ENCODE data around the gene WDR77.

Gene WDR77

DNA sequence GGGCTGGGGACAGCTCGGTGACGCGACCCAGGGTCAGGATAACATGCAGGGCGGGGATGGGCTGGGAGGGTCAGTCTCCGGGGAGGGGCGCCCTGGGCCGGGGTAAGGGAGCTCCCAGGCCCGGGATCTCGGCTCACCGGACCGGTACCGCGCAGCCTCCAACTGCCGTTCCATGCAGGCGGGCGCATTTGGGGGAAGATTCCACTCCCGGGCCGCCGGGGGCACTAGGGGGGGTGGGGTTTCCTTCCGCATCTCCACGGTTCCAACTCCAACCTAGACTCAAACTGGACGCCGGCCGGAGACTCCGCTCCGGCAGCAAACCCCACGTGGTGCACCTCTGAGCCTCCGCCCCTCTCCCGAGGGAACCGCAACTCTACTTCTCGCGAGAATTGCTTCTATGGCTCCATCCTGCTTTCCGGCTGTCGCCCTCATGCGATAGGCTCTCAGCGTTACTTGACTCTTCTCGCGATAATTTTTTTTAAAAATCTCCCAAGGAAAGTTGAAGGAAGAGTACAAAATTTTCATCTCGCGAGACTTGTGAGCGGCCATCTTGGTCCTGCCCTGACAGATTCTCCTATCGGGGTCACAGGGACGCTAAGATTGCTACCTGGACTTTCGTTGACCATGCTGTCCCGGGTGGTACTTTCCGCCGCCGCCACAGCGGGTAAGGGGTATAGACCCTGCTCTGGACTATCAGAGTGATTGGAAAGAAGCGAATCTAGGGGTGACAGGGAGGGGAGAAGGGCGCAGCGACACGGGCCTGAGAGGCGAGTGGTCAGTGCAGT lies at the start of gene WDR77, which contains the start of gene ATP5PB:
TSS of gene WDR77 (minus strand) at position 339 of the 785 bp plus-strand sequence. CDS start at position 252, 87 bp downstream.
TSS of gene ATP5PB (plus strand) at position 547 of the 785 bp plus-strand sequence. CDS start at position 625, 78 bp downstream.
- TF ChIP-seq GATA1 (IDR thresholded peaks at IDR 0.05; ENCODE audit: low read depth, low read length) (no peak), POLR2A (IDR thresholded peaks at IDR 0.05; ENCODE audit: low read length) (peak; percentile 81)
- DNase-seq, result peak; percentile 98 to 99

DNA sequence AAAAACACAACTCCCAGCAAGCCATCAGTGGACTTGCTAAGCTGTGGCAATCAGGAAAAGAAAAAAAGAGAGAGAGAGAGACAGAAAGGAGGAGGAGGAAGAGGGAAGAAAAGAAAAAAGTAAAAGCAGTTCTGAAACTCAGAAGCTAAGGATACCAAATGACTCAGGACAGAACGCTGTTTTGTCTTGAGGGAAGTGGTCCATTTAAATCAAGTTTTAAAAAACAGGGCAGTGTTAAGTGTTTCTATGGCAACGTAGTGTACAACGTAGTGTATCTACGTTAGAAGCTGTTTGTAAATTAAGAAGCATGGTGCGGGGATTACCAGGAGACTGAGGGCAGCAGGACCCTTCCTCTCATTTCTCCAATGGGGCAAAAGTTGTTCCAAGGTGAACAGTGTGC lies 48.5 kb upstream of the WDR77 start:
- no peak for DNase-seq
- TF ChIP-seq POLR2A (IDR thresholded peaks at IDR 0.05; ENCODE audit: low read length) (no peak), GATA1 (IDR thresholded peaks at IDR 0.05; ENCODE audit: low read depth, low read length) (no peak)

DNA sequence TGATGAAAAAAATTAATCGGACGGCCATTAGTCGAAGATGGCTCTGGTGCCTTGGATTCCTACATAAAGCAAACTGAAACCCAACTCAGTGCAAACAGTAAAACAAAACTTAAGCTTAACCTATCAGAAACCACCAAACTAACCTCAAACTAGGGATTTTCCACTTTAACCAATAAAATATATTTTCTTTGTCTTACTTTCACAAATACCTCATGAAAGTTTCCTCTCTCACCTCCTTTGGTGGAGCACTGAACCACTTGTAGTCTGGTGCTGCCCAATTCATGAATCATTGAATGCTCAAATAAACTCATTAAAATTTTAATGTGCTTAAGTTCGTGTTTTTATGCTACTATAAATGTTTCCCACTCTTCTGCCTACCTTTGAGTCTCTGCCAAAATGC lies 47.3 kb upstream of the WDR77 start:
- TF ChIP-seq GATA1 (IDR thresholded peaks at IDR 0.05; ENCODE audit: low read depth, low read length) (no peak), POLR2A (IDR thresholded peaks at IDR 0.05; ENCODE audit: low read length) (no peak)

DNA sequence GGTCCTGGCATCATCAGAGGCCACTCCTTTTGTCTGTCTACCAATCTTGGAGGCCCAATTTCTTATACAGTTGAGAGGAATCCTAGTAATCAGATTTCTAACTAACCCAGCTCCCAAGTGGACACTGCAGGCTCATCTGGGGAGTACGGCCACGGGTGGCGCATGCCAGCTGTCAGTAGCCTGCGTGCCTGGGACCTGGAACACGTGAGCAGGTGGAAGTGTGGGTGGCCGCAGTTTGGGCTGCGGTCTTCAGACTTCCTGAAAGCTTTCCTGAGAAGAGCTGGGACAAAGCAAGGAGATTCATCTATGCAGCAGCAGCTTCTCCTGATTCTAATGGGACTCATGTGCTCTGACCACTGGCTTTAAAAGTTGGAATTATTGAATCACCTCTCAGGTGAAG lies 42.0 kb upstream of the WDR77 start:
- TF ChIP-seq POLR2A (IDR thresholded peaks at IDR 0.05; ENCODE audit: low read length), result no peak
- no peak for TF ChIP-seq GATA1 (IDR thresholded peaks at IDR 0.05; ENCODE audit: low read depth, low read length)
- no peak for DNase-seq

More for the DNA sequence above, 47.3 kb upstream of the WDR77 start:
- DNase-seq, result no peak

DNA sequence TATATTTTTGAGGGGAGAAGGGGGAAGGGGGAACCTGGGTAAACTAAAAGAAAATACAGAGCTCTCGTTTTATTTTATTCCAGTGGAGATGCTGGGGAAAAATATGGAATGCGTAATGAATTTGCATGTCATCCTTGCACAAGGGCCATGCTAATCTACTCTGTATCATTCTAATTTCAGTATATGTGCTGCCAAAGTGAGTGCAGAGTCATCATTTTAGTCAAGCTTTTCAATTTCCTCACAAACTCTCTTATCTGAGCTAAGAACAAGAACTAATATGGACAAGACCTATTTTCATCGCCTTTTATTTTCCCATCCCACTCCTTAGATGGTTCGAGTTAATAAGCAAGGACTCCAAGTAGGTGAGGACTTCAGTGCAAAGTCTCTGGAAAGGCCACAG lies 41.2 kb upstream of the WDR77 start:
- TF ChIP-seq POLR2A (IDR thresholded peaks at IDR 0.05; ENCODE audit: low read length), result no peak
- no peak for DNase-seq

DNA sequence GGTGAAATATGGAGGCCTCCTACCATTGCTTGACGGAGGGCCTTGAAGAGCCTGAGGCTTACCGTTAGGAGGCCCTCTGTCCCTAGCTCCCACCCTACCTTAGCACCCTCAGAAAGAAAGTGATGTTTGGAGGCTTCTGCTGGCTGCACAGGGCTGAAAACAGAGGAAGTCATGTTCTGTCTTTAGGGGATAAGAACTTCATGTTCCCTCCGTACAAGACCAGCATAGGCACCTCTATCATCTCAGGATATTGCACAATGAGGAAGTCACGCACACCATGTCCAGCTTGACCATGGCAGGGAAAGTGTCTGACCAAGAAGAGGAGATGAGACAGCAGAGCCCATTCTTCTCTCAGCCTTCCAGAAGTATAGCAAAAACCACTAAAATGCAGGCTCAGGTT lies 40.5 kb upstream of the WDR77 start:
- DNase-seq, result no peak
- no peak for TF ChIP-seq GATA1 (IDR thresholded peaks at IDR 0.05; ENCODE audit: low read depth, low read length)
- TF ChIP-seq POLR2A (IDR thresholded peaks at IDR 0.05; ENCODE audit: low read length), result no peak

DNA sequence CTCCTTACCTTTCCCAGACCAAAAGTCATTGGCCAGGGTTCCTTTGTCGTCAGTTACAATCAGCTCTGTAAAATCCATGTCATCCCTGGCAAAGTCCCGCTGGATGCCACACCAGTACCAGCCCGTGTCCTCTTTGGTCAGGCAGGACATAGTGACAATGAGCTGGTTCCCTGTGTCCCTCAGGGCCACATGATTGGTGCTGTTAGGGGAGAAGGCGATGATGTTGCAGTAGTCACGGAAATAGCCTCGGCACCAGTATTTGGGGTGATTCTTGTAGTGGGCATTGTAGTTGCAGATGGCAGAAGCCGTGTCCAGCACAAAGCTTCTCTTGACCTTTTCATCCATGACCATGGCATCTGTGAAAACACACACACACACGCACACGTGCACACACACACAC lies 39.6 kb upstream of the WDR77 start:
- TF ChIP-seq GATA1 (IDR thresholded peaks at IDR 0.05; ENCODE audit: low read depth, low read length) (no peak), POLR2A (IDR thresholded peaks at IDR 0.05; ENCODE audit: low read length) (no peak)
- no peak for DNase-seq

DNA sequence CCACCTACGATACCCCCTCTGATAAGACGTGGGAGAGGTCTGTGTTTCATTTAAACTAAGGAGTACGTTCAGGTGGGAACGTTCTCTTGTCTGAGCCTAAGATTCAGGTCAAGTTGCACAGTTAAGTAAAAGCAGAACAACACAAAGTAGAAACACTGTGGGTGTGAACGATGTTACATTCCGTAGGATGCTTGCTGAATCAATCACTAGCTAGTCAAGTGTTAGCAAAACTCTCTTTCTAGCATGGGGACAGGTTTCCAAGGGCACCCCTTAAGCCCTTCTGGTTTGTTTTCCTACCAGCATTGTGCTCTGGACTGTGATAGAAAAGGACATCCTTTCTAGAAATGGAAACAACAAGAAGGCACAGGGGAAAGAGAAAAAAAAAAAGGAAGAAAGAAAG lies 38.1 kb upstream of the WDR77 start:
- DNase-seq, result no peak
- TF ChIP-seq POLR2A (IDR thresholded peaks at IDR 0.05; ENCODE audit: low read length) (no peak), GATA1 (IDR thresholded peaks at IDR 0.05; ENCODE audit: low read depth, low read length) (no peak)

DNA sequence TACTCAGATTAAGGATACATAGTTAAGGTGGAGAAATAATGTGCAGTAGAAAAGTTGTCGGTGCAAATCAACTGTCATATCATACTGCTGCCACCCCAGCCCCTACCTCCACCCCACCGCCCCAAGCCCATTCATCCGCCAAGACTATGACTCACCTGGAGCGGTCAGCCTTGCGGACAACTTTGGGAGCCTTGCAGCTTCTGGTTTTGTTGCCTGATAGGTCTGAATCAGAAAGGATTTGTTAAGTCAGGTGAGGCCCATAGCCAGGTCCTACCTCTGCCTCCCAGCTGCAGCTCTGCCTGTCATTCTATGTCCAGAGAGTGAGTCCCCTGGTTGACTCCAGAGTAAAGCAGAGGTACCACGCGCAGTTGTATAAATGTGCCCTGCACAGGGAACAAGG lies 37.4 kb upstream of the WDR77 start:
- no peak for DNase-seq
- TF ChIP-seq GATA1 (IDR thresholded peaks at IDR 0.05; ENCODE audit: low read depth, low read length) (no peak), POLR2A (IDR thresholded peaks at IDR 0.05; ENCODE audit: low read length) (no peak)

DNA sequence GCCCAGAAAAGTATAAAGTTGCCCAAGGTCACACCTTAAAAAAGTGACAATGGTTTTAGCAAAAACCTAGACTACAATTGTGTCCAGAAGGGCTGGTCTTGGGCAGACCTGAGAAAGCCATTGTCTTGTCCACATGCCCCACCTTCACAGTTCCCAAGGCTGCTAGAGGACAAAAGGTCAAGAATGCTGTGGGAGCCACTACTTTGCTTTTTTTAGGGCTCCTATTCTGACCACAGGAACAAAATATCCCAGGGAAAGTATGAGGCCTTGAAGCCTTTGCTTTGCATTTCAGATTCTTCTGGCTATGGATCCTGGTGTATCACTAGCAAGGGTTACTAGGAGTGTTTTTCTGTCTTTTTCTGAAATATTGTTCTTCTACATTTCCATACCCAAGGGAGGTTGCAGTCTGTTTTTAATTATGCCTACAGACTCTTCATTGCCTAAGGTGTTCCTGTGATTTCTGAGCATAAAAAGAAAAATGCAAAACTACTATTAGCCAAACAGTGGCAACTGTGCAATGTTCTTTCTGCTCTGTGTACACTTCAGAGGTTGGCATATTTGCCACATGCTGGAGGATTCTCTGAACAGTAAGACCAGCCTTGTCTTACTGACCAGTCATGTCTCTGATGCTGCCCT lies 35.5 kb upstream of the WDR77 start:
- TF ChIP-seq GATA1 (IDR thresholded peaks at IDR 0.05; ENCODE audit: low read depth, low read length) (no peak), POLR2A (IDR thresholded peaks at IDR 0.05; ENCODE audit: low read length) (no peak)
- no peak for DNase-seq

DNA sequence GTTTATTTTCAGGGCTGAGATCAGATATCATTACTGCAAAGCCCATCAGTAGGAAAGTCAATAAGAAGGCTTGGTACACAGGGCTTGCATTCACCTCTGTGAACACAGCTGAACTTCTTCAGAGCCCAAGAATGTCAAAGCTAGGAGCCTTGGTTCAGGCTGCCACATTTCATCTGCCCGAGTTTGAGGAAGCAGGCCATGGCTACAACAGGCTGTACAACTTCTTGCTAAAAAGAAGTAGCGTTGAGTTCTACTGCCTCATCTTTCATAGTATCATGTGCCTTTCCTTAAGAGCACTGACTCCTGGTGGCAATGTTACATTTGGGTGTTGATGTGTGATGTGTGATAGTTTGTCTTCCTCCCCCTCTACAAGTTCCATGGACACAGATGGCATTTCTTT lies 34.8 kb upstream of the WDR77 start:
- DNase-seq, result no peak
- no peak for TF ChIP-seq POLR2A (IDR thresholded peaks at IDR 0.05; ENCODE audit: low read length)
- no peak for TF ChIP-seq GATA1 (IDR thresholded peaks at IDR 0.05; ENCODE audit: low read depth, low read length)

DNA sequence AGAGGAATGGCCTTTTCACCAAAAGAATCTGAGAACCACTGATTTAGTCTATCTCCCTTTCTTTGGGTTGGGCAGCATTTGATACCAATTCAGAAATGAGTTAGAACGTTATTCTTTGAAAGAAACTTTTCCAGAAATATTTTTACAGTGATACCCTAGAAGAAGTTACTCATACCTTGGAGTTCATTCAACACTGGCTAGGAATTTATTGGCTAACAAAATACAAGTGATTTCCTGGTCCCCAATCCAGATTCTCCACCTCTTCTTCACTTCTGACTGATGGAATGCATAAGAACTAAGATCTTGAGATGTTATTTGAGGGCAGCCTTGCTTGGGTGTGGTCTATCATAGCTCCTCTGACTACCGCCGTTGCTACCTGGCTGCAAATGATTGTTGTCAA lies 34.1 kb upstream of the WDR77 start:
- DNase-seq, result no peak
- no peak for TF ChIP-seq GATA1 (IDR thresholded peaks at IDR 0.05; ENCODE audit: low read depth, low read length)
- no peak for TF ChIP-seq POLR2A (IDR thresholded peaks at IDR 0.05; ENCODE audit: low read length)

DNA sequence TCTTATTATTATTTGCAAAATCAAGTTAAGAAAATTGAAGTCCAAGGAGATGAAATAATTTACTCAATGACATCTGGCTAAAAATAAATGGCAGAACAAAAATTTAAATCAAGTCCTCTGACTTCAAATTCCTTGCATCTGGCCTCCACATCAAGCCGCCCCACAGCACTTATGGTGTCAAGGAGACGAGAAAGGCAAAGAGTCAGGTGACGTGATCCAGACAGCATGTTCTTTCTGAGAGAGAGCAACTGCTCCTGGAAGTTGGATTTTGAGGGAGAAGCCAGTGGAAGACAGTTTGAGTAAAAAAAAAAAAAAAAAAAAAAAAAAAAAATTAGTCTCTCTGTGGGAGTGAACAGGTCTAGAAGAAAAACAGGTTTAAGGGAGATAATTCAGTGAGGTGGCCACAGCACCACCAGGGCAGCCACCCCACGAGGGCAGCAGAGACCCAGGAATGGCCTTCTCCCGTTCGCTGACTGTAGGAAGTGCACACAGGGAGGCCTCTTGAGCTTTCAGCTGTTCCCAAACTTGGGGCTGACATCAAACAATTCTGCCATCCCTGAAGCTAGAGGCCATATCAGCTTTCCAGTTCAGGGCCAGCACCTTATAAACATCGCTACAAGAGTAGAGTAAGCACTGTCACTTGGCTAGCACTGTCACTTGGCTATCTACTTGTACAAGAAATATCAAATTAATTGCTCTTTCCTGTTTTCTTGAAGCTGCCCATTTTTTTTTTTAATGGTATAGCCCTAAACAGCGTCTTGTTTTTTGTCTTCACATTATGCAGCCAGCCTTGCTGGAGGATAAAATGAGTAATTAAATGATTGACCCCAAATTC lies 32.5 kb upstream of the WDR77 start:
- TF ChIP-seq GATA1 (IDR thresholded peaks at IDR 0.05; ENCODE audit: low read depth, low read length), result no peak
- TF ChIP-seq POLR2A (IDR thresholded peaks at IDR 0.05; ENCODE audit: low read length), result no peak

DNA sequence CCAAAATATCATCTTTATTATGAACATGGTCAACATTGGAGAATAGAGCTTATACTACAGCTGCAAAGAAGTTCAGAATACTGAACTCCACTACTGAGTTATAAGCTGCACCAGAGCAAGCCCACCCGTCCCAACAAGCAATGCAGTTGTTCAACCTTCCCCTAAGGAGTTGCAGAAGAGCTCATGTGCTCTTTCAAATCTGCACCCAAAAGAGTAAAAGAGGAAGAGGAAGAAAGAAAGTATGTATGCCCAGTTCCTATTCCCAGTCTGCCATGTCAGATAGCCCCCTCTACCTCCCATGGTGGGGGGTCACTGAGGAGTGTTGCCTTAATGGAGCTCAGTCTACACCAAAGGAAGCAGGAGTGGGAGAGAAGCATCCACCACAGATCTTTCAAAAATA lies 31.6 kb upstream of the WDR77 start:
- TF ChIP-seq GATA1 (IDR thresholded peaks at IDR 0.05; ENCODE audit: low read depth, low read length), result no peak
- no peak for TF ChIP-seq POLR2A (IDR thresholded peaks at IDR 0.05; ENCODE audit: low read length)
- DNase-seq, result no peak

More for the DNA sequence above, 32.5 kb upstream of the WDR77 start:
- peak; percentile 60 to 64 for DNase-seq
